ENCODE measurements around the gene CDC26. TPM values are rescaled to one million over a fixed set of nuclear protein-coding genes. Genes with fewer than 3 reads are reported as not detected.
A peak's percentile ranks its signal among the peaks of the same experiment; 100 is the strongest.

CDC26 gene
- total RNA-seq, 1 donor from 2014 or later = 28.2 TPM

GRCh38 chr9:113221800-113222481 lies 53.4 kb downstream of the CDC26 start:
- H3K4me1 Mint-ChIP-seq (ENCODE audit: unreplicated experiment) = peaks cover 39% of the 10 kb centered on the region
- DNase-seq (ENCODE audit: extremely low spot score, unreplicated experiment) = no peak
- H3K4me3 Mint-ChIP-seq (ENCODE audit: unreplicated experiment) = peak overlapping the region; percentile 99

GRCh38 chr9:113221003-113221799 lies 54.2 kb downstream of the CDC26 start, which contains the start of the genes FKBP15 and SLC31A1:
TSS of gene FKBP15 (minus strand) at chr9:113221277. CDS start at chr9:113221243, 34 bp downstream.
TSS of gene SLC31A1 (plus strand) at chr9:113221544. CDS start at chr9:113256149, 34,605 bp downstream.
- H3K4me3 Mint-ChIP-seq (ENCODE audit: unreplicated experiment) = peak within 1 kb of the TSS; percentile 99

More at GRCh38 chr9:113221800-113222481, 53.4 kb downstream of the CDC26 start:
- no peak for TF ChIP-seq CTCF (IDR thresholded peaks at IDR 0.05)
- no peaks in the 10 kb centered on the region for H3K27me3 Mint-ChIP-seq (ENCODE audit: unreplicated experiment)
- H3K9me3 Mint-ChIP-seq (ENCODE audit: unreplicated experiment) = no peaks in the 10 kb centered on the region
- H3K27ac Mint-ChIP-seq (ENCODE audit: unreplicated experiment) = peak overlapping the region; percentile 98
- H3K36me3 Mint-ChIP-seq (ENCODE audit: unreplicated experiment) = peaks cover 6% of the 10 kb centered on the region

GRCh38 chr9:113220467-113221002 lies 54.8 kb downstream of the CDC26 start:
- H3K9me3 Mint-ChIP-seq (ENCODE audit: unreplicated experiment) = no peaks in the 10 kb centered on the region
- H3K4me1 Mint-ChIP-seq (ENCODE audit: unreplicated experiment) = peaks cover 39% of the 10 kb centered on the region
- H3K27me3 Mint-ChIP-seq (ENCODE audit: unreplicated experiment) = no peaks in the 10 kb centered on the region
- TF ChIP-seq CTCF (IDR thresholded peaks at IDR 0.05) = no peak
- H3K4me3 Mint-ChIP-seq (ENCODE audit: unreplicated experiment) = peak overlapping the region; percentile 99
- H3K27ac Mint-ChIP-seq (ENCODE audit: unreplicated experiment) = peak overlapping the region; percentile 98
- peaks cover 9% of the 10 kb centered on the region for H3K36me3 Mint-ChIP-seq (ENCODE audit: unreplicated experiment)
- no peak for DNase-seq (ENCODE audit: extremely low spot score, unreplicated experiment)

More at GRCh38 chr9:113221003-113221799, 54.2 kb downstream of the CDC26 start, which contains the start of the genes FKBP15 and SLC31A1:
- no peaks in the 10 kb centered on the region for H3K27me3 Mint-ChIP-seq (ENCODE audit: unreplicated experiment)
- peak within 1 kb of the TSS; percentile 98 for H3K27ac Mint-ChIP-seq (ENCODE audit: unreplicated experiment)
- H3K36me3 Mint-ChIP-seq (ENCODE audit: unreplicated experiment) = peaks cover 9% of the 10 kb centered on the region
- no peaks in the 10 kb centered on the region for H3K9me3 Mint-ChIP-seq (ENCODE audit: unreplicated experiment)
- no peak for TF ChIP-seq CTCF (IDR thresholded peaks at IDR 0.05)
- peaks cover 39% of the 10 kb centered on the region for H3K4me1 Mint-ChIP-seq (ENCODE audit: unreplicated experiment)
- DNase-seq (ENCODE audit: extremely low spot score, unreplicated experiment) = peak; percentile 99

DNA sequence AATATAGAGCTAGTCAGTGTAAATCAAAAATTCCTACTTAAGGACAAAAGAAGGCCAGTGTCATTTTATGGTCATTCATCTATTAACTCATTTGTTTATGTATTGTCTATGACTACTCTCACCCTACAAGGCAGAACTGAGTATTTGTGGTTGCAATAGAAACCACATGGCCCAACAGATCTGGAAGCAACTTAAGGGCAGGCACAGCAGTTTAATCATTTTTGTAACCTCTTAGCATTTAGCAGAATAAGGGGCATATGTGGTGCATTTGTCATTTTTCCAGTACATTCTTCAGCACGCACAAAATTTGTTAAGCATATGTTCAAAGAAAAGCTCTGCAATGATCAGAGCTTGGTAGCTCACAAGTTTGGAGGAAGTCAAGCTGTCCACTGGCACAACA lies 55.4 kb downstream of the CDC26 start:
- peaks cover 10% of the 10 kb centered on the region for H3K36me3 Mint-ChIP-seq (ENCODE audit: unreplicated experiment)
- H3K9me3 Mint-ChIP-seq (ENCODE audit: unreplicated experiment) = no peaks in the 10 kb centered on the region
- H3K4me3 Mint-ChIP-seq (ENCODE audit: unreplicated experiment) = peak overlapping the region; percentile 99
- peak overlapping the region; percentile 98 for H3K27ac Mint-ChIP-seq (ENCODE audit: unreplicated experiment)
- no peak for DNase-seq (ENCODE audit: extremely low spot score, unreplicated experiment)
- peaks cover 40% of the 10 kb centered on the region for H3K4me1 Mint-ChIP-seq (ENCODE audit: unreplicated experiment)
- H3K27me3 Mint-ChIP-seq (ENCODE audit: unreplicated experiment) = no peaks in the 10 kb centered on the region
- no peak for TF ChIP-seq CTCF (IDR thresholded peaks at IDR 0.05)

Measured in osteocyte (in vitro differentiated cells).